ENCODE data around the gene TGFBR3.

The TGFBR3 gene

DNA sequence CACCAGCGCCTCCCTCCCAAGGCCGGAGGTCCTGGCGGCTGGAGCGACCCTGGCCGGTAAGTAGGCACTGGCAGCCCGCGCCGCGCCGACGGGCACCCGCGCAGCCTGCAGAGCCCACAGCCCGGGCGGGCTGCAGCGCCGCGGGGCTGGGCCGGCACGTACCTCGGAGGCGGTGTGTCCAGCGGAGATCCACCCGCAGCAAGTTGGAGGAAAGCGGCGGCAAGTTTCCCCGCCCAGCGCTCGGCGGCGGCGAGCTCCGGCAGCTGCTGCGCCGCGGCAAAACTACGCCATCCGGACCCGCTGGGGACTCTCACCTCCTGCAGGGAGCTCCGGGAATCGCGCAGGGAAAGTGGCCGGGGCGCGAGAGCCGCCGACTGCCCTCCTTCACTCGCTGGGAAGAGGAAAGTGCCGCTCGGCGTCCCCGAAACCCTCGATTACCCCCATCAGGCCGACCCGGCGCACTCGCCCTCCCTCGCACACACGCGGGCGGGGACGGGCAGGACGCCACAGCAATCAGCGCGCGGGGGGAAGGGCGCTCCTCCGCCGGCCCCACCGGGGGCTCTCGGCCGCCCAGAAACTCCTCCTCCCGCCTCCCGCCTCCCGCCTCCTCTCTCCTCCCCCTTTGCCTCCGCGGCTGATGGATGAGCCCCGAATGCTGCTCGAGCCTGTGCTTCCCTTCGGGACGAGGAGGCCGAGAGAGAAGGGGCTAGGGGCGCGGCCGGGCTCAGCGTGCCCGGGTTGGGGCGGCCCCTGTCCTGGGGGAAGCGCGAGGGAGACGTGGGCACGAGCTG lies at the start of gene TGFBR3:
TGFBR3 (minus strand) TSS at position 436 of the 791 bp plus-strand sequence. CDS start 24,620 bp downstream, outside the sequence.
- TF ChIP-seq POLR2A (IDR thresholded peaks at IDR 0.05; ENCODE audit: low read length) (no peak), GATA1 (IDR thresholded peaks at IDR 0.05; ENCODE audit: low read depth, low read length) (no peak)
- peak; percentile 43 to 48 for DNase-seq

DNA sequence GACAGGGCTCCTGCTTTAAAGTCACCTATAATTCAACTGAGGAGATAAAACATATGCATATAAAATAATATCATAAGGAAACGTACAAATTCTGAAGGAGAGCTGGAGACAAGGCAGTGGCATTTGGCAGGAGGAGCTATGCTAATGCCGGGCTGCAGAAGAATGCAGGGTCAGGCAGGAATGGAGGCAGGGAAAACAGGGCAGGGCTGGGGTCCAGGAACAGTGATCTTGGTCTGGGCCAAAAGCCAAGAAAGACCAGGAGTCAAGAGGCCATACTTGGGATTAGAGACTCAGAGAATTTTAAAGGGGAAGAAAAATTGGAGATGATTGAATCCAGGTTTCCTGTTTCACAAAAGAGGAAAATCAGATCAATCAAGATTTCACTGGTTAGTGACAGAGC lies 43.3 kb upstream of the TGFBR3 start:
- DNase-seq, result no peak
- TF ChIP-seq POLR2A (IDR thresholded peaks at IDR 0.05; ENCODE audit: low read length), result no peak
- TF ChIP-seq GATA1 (IDR thresholded peaks at IDR 0.05; ENCODE audit: low read depth, low read length), result no peak

DNA sequence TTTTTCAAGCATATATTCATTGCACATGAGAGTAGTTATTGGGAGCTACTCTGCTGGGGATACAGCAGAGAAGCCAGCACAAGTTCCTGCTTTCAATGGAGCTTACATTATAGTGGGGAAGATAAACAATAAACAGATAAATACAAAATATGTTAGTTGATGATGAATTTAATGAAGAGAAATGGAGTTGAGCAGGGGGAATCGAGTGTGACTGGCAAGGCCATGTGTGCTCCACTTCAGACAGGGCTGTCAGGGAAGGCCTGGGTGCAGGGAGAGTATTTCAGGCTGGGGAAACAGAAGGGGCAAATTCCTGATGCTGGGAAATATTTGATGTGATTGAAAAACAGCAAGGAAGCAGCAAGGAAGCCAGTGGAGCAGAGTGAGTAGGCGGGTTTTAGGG lies 42.1 kb upstream of the TGFBR3 start:
- DNase-seq, result no peak
- no peak for TF ChIP-seq GATA1 (IDR thresholded peaks at IDR 0.05; ENCODE audit: low read depth, low read length)
- no peak for TF ChIP-seq POLR2A (IDR thresholded peaks at IDR 0.05; ENCODE audit: low read length)

DNA sequence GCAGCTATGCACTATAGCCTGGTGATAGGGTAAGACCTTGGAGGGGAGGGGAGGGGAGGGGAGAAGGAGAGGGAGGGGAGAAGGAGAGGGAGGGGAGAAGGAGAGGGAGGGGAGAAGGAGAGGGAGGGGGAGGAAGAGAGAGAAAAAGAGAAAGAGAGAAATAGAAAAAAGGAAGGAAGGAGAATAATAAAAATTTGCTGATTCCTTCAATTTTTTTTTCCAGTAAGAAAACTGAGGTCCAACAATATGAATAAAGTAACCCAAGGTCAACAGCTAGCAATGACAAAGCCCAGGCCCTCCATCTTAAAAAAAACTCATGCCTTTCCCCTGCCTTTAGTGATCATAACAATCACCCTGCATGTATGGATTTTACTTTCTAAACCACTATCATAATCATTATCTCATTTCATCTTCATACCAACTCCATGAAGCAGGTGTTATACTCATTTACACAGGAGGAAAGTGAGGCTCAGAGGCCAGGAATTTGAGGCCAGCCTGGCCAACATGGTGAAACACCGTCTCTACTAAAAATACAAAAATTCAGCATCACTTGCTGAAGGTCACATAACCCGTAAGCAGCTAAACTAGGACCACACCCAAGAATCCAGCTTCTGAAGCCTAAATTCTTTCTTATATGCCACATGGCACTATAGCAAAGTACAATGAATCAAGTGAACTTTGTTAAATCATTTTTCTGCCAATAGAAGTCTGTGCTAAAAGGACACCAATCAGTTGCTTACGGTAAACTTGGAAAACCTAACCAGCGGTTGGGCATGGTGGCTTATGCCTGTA lies 39.9 kb upstream of the TGFBR3 start:
- TF ChIP-seq GATA1 (IDR thresholded peaks at IDR 0.05; ENCODE audit: low read depth, low read length) (no peak), POLR2A (IDR thresholded peaks at IDR 0.05; ENCODE audit: low read length) (no peak)
- DNase-seq, result no peak

DNA sequence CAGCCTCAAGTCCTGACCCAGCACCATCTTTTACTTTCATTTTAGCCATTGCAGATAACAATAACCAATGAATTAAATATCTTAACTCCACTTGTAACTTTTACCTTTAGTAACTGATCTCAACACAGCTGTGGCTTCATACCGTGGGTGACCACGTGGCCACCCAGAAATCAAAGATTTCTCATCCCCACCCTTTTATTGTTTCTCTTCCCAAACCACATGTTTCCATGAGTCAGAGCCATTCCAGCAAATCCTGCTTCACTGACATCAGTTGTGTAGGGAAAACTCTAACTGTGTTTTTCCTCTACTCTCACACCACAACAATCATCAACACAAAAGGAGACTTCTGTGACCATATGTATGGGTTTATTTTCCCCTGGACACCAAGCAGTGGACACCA lies 38.2 kb upstream of the TGFBR3 start:
- TF ChIP-seq GATA1 (IDR thresholded peaks at IDR 0.05; ENCODE audit: low read depth, low read length) (no peak), POLR2A (IDR thresholded peaks at IDR 0.05; ENCODE audit: low read length) (no peak)
- no peak for DNase-seq

DNA sequence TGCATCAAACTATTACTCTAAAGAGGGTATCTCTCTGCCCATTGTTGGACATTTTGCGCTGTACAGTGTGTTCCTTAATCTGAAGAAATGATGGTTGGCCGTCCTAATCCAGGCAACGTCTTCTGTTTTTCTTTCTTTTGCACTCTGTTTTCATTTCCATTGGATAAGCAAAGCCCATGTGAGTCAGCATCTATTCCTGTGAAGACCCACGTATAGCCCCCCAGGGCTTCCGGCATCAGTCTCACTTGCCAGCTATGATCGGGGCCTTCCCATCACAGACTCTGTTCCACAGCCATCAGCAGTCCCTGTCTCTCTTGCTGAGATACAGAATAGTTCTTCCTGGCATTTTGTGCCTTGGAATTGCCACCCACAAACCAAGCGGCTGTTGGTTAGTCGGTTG lies 34.0 kb upstream of the TGFBR3 start:
- no peak for DNase-seq
- TF ChIP-seq POLR2A (IDR thresholded peaks at IDR 0.05; ENCODE audit: low read length) (no peak), GATA1 (IDR thresholded peaks at IDR 0.05; ENCODE audit: low read depth, low read length) (no peak)

DNA sequence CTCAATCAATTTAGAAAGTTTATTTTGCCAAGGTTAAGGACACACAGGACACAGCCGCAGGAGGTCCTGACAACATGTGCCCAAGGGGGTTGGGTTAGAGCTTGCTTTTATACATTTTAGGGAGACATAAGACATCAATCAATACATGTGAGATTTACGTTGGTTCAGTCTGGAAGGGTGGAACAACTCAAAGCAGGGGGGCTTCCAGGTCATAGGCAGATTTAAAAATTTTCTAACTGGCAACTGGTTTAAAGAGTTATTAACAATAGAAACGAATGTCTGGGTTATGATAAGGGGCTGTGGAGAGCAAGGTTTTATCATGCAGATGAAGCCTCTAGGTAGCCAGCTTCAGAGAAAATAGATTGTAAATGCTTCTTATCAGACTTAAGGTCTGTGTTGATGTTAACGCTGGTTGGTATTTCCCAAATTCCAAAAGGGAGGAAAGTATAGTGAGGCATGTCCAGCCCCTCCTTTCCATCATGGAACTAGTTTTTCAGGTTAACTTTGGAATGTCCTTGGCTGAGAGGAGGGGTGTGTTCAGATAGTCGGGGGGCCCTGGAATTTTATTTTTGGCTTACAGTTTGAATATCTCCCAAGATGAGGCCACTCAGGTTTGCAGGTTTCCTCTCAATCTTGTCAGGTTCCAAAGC lies 31.0 kb upstream of the TGFBR3 start:
- DNase-seq, result no peak
- TF ChIP-seq GATA1 (IDR thresholded peaks at IDR 0.05; ENCODE audit: low read depth, low read length) (no peak), POLR2A (IDR thresholded peaks at IDR 0.05; ENCODE audit: low read length) (no peak)

DNA sequence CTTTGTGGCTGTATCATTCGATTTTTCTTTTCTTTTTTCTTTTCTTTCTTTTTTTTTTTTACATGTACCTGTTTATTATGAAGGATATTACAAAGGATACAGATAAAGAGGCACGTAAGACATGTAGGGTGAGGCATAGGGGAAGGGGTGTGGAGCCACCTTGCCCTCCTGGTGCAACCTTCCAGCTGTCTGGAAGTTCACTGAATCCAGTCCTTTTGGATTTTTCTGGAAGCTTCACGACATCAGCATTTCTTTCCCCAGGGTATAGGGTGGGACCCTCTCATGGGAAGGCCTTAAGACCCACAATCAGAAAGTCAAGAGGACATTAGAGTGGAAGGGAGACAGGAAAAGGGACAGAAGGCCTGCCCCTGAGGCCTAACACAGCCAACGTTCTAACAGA lies 30.1 kb upstream of the TGFBR3 start:
- DNase-seq, result no peak
- no peak for TF ChIP-seq POLR2A (IDR thresholded peaks at IDR 0.05; ENCODE audit: low read length)
- TF ChIP-seq GATA1 (IDR thresholded peaks at IDR 0.05; ENCODE audit: low read depth, low read length), result no peak

DNA sequence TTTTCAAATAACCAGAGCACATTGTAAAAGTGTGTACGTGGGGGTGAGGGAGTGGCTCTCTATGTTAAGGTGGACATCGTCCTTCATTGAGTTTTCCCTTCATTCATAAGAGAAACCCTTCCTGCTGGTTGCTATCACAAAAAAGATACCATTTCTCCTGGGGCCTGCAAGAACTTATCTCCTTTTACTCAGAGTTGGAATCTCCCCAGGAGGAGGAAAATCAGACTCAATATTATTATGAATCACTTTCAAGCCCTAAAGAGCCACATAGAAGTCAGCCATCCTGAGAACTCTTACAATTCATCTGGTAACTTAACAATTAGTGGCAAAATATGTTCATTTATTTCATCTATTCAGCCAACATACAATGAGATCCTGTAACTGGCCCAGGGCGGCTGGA lies 27.1 kb upstream of the TGFBR3 start:
- TF ChIP-seq GATA1 (IDR thresholded peaks at IDR 0.05; ENCODE audit: low read depth, low read length) (no peak), POLR2A (IDR thresholded peaks at IDR 0.05; ENCODE audit: low read length) (no peak)
- no peak for DNase-seq

DNA sequence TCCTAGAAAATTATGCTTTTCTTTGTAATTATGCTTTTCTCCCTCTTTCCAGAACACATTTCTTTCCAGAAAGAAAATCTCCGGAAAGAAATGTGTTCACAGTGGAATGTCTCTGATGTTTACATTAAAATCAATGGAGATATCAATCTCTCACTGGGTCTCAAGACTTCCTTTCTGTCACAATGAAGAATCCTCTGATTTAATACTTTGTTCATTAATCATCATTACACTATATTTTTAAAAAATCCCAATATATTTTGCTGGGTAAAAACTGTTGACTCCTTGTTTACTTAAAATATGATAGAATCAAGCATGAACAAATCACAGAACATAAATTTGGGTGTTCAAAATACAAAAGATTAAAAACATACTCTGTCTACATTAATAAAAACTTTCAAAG lies 26.3 kb upstream of the TGFBR3 start:
- TF ChIP-seq POLR2A (IDR thresholded peaks at IDR 0.05; ENCODE audit: low read length), result no peak
- TF ChIP-seq GATA1 (IDR thresholded peaks at IDR 0.05; ENCODE audit: low read depth, low read length), result no peak
- no peak for DNase-seq

DNA sequence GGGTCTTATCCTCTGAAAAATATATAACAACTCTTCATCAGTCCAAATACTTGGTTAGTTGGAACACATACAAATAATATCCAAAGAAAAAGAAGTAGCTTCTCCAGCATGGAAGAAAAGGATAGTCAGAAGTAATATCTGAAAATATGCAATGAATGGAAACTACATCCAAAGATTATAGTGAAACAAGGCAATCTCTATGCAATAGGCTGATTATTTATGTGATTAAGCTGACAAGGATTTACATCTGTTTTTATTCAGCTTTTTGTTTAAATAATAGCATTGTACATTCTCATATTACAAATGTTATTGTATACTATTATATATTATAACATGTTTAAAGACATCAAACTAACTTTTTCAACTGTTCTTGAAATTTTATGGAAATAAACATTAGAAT lies 15.3 kb upstream of the TGFBR3 start:
- no peak for DNase-seq
- TF ChIP-seq GATA1 (IDR thresholded peaks at IDR 0.05; ENCODE audit: low read depth, low read length), result no peak
- no peak for TF ChIP-seq POLR2A (IDR thresholded peaks at IDR 0.05; ENCODE audit: low read length)

DNA sequence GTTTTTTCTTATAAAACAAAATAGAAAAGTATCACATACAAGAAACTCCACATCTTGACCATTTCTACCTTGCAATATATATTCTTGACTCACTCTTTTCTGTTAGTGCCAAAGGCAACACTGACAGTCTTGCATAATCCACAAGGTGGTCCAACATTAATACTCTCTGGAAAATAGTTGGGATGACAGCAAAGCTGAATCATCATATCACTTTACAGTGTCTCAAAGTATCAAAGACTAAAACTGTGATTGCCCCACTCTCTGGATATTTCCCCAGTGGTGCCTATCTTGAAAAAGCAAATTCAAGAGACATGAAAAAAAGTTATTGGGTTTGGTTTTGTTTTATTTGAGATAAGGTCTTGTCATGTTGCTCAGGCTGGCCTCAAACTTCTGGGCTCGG lies 14.6 kb upstream of the TGFBR3 start:
- no peak for DNase-seq
- TF ChIP-seq POLR2A (IDR thresholded peaks at IDR 0.05; ENCODE audit: low read length) (no peak), GATA1 (IDR thresholded peaks at IDR 0.05; ENCODE audit: low read depth, low read length) (no peak)

DNA sequence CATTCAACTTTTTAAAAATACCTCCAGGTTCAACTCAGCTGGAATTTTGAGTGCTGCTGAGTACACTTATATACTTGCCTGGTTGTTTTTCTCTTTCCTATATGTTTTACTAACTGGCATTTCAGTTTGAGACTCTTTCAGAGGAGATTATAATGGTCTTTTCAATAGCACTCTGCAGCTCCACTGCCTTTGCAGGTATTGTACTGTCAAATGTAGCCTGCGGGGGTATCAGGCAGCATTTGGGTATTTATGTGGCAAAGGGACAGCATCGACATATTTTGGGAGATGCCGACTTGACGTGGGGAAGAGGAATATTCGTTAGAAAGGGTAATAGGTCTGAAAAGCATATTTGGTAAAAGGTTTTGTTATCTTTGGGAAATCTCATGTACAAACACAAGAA lies 11.1 kb upstream of the TGFBR3 start:
- no peak for DNase-seq

DNA sequence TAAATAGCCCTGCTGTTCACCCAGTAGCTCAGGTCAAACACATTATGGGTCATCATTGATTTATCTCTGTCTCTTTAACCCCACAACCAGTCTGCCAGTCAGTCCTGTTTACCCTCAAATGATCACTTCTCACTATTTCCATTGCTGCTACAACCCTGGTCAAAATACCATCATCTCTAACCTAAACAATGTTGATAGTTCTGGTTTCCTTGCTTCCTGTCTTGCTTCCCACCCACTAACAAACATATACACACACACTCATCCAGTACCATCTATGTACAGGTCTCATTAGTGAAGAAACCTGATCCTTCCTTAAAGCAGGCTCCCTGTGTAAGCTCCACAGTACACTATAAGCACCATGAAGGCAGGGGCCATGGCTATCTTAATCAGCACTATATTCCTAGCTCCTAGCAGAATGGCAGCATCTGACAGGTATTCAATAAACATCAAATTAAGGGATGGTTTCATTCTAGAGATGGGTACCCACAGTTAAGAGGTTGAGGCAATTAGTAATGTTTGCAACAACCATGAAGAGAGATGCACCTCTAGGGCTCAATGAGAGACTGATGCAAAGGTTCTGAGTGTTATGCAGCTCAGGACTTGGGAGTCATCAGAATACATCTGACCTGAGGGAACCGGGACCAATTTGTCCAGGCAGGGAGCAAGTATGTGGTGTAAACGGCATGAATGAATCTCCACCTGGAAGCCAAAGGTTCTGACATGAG lies 10.0 kb upstream of the TGFBR3 start:
- TF ChIP-seq GATA1 (IDR thresholded peaks at IDR 0.05; ENCODE audit: low read depth, low read length), result no peak
- TF ChIP-seq POLR2A (IDR thresholded peaks at IDR 0.05; ENCODE audit: low read length), result no peak
- DNase-seq, result no peak

More for the DNA sequence above, 11.1 kb upstream of the TGFBR3 start:
- TF ChIP-seq GATA1 (IDR thresholded peaks at IDR 0.05; ENCODE audit: low read depth, low read length) (no peak), POLR2A (IDR thresholded peaks at IDR 0.05; ENCODE audit: low read length) (no peak)

All from erythroblast (primary cell).